GM23248 (cell line): ENCODE data around the gene FRMD5. TPM values are rescaled to one million over a fixed set of nuclear protein-coding genes. Genes with fewer than 3 reads are reported as not detected.
A peak's percentile ranks its signal among the peaks of the same experiment; 100 is the strongest.
"Not testable (repeated sequence)": the region's sequence is repeated elsewhere in the genome, so short reads cannot be mapped to it uniquely, and the experiment has no call there.

Source experiments
- DNase-seq: peaks from one replicate; pipeline ENCODE4 v3.0.0-alpha.2; 2015
- H2AFZ ChIP-seq: fragments of 200-600 bp; sonication (generic); 2 replicates; pipeline ENCODE4 v1.6.1; 2016; ENCODE audit warnings: antibody characterized with exemption
- H3F3A ChIP-seq: fragments of 200-600 bp; sonication (generic); 2 replicates; pipeline ENCODE4 v1.6.1; 2016; ENCODE audit warnings: mild to moderate bottlenecking, antibody characterized with exemption, mixed run types; ENCODE audit not compliant: insufficient read depth
- H3K27ac ChIP-seq: fragments of 200-600 bp; sonication (generic); 2 replicates; pipeline ENCODE4 v1.5.1; 2016; ENCODE audit warnings: mild to moderate bottlenecking
- H3K27me3 ChIP-seq: fragments of 200-600 bp; sonication (generic); replicated peaks from 2 replicates; pipeline ENCODE4 v1.6.1; 2016; ENCODE audit warnings: mild to moderate bottlenecking; ENCODE audit not compliant: insufficient read depth
- H3K36me3 ChIP-seq: fragments of 200-600 bp; sonication (generic); 2 replicates; pipeline ENCODE4 v1.6.1; 2016; ENCODE audit warnings: low read depth, mild to moderate bottlenecking
- H3K4me1 ChIP-seq: fragments of 200-600 bp; sonication (generic); 2 replicates; pipeline ENCODE4 v1.6.1; 2016; ENCODE audit warnings: mild to moderate bottlenecking; ENCODE audit not compliant: insufficient read depth
- H3K4me2 ChIP-seq: fragments of 200-600 bp; sonication (generic); one replicate; pipeline ENCODE4 v1.6.1; 2016; ENCODE audit warnings: mild to moderate bottlenecking; ENCODE audit not compliant: unreplicated experiment
- H3K4me3 ChIP-seq: fragments of 200-600 bp; sonication (generic); 2 replicates; pipeline ENCODE4 v1.5.1; 2016; ENCODE audit warnings: mild to moderate bottlenecking
- H3K79me2 ChIP-seq: fragments of 200-600 bp; sonication (generic); 2 replicates; pipeline ENCODE4 v1.6.1; 2016; ENCODE audit warnings: mild to moderate bottlenecking; ENCODE audit not compliant: insufficient read depth
- H3K9ac ChIP-seq: fragments of 200-600 bp; sonication (generic); 2 replicates; pipeline ENCODE4 v1.6.1; 2016; ENCODE audit warnings: mild to moderate bottlenecking
- H3K9me2 ChIP-seq: fragments of 200-600 bp; sonication (generic); 2 replicates; pipeline ENCODE4 v1.6.1; 2016; ENCODE audit warnings: mixed run types, mild to moderate bottlenecking, moderate library complexity; ENCODE audit not compliant: insufficient read depth
- H3K9me3 ChIP-seq: fragments of 200-600 bp; sonication (generic); one replicate; pipeline ENCODE4 v1.6.1; 2017; ENCODE audit warnings: low read depth
- H4K20me1 ChIP-seq: fragments of 200-600 bp; sonication (generic); 2 replicates; pipeline ENCODE4 v1.6.0; 2016; ENCODE audit not compliant: insufficient read depth
- EZH2 ChIP-seq: fragments of 200-600 bp; sonication (generic); IDR thresholded peaks from 2 replicates; pipeline ENCODE4 v1.6.1; 2018; ENCODE audit warnings: antibody characterized with exemption, mild to moderate bottlenecking; ENCODE audit not compliant: insufficient read depth, poor library complexity, severe bottlenecking
- EZH2phosphoT487 ChIP-seq: fragments of 200-600 bp; sonication (generic); IDR thresholded peaks from 2 replicates; pipeline ENCODE4 v1.6.1; 2018; ENCODE audit warnings: antibody characterized with exemption, moderate library complexity, mild to moderate bottlenecking, low read depth; ENCODE audit not compliant: insufficient read depth
- WGBS, 2 experiments: methylation state at CpG; one replicate each; pipeline ENCODE4 v1.1.6; 2015 to 2017; ENCODE audit warnings: low lambda C conversion rate in 2 of 2, low coverage in 1 of 2; ENCODE audit errors: missing lambda C conversion rate in 2 of 2; 5-methylcytosine and 5-hydroxymethylcytosine counted together
- in situ Hi-C: fragments of 300-500 bp; cut with MboI; formaldehyde crosslinking; loops from 2 replicates; pipeline ENCODE4 v1.15.0; 2020
- polyA plus RNA-seq: library from polyadenylated mRNA; unstranded; fragments of >200 nt; fragmentation: Nextera tagmentation; extraction: Ambion mirVana; gene quantifications from 2 replicates; pipeline ENCODE4 v1.2.1, GENCODE V29; 2016
- total RNA-seq: library from RNA; depleted of rRNA; stranded (reverse); fragments of >200 nt; shearing (Covaris generic); gene quantifications from 2 replicates; pipeline ENCODE4 v1.2.3, GENCODE V29; 2014

The FRMD5 gene
- total and polyA plus RNA-seq, 2 experiments from 2014 or later, result 0.65 to 2.9 TPM

DNA sequence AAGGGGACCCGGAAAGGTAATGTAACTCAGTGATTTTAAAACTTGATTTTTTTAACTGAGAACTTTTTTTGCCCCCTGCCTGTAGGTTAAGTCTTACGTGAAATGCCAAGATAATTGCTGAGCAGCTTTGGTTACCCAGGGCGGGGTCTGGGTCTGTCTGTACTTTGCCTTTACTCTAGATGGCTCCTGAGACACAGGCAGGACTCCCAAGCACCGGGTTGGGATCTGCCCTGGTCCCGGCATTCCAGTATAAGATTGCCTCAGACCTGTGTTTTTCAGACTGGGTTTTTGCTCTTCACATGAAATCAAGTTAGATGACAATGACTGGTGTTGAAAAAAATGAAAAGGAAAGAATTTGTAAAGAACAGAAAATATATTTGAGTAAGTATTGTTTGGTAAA, 328.0 kb downstream of the FRMD5 start:
- Histone ChIP-seq H2AFZ (no peak overlapping the region), H3F3A (no peaks in the 10 kb centered on the region), H3K4me1 (no peaks in the 10 kb centered on the region), H3K9ac (no peak overlapping the region), H4K20me1 (no peaks in the 10 kb centered on the region), H3K9me3 (no peaks in the 10 kb centered on the region), H3K9me2 (no peaks in the 10 kb centered on the region), H3K79me2 (no peaks in the 10 kb centered on the region), H3K27ac (no peak overlapping the region), H3K27me3 (no peaks in the 10 kb centered on the region), H3K4me3 (no peak overlapping the region), H3K36me3 (no peaks in the 10 kb centered on the region), H3K4me2 (no peak overlapping the region)
- in situ Hi-C loops, result no loop called here
- no peak for DNase-seq
- TF ChIP-seq EZH2phosphoT487 (no peak), EZH2 (no peak)
- 92 to 93% methylated on average over 5 of the region's 5 CpGs for WGBS, 2 experiments

DNA sequence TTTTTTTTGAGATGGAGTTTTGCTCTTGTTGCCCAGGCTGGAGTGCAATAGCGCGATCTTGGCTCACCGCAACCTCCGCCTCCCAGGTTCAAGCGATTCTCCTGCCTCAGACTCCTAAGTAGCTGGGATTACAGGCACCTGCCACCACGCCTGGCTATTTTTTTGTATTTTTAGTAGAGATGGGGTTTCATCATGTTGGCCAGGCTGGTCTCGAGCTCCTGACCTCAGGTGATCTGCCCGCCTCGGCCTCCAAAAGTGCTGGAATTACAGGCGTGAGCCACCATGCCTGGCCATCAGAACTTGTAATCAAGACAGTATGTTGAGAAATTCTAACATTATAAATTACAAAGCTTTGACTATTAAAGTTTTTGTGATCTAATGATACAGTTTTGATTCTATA, 328.4 kb downstream of the FRMD5 start:
- H3K27me3 ChIP-seq, H3K9ac ChIP-seq, H3F3A ChIP-seq, in situ Hi-C loops, DNase-seq, H3K36me3 ChIP-seq, H3K4me1 ChIP-seq, H4K20me1 ChIP-seq, H2AFZ ChIP-seq, H3K9me3 ChIP-seq, H3K4me3 ChIP-seq, H3K27ac ChIP-seq, H3K4me2 ChIP-seq, H3K79me2 ChIP-seq, H3K9me2 ChIP-seq: not testable (repeated sequence)
- WGBS, 2 experiments, result 94 to 100% methylated on average over 6 to 10 of the region's 10 CpGs

GRCh38 chr15:43859546-43859945, 335.5 kb downstream of the FRMD5 start:
- TF ChIP-seq EZH2 (no peak), EZH2phosphoT487 (no peak)
- H3F3A ChIP-seq, result no peaks in the 10 kb centered on the region
- no peaks in the 10 kb centered on the region for H3K9me3 ChIP-seq
- no peak overlapping the region for H3K9ac ChIP-seq
- H3K4me3 ChIP-seq, result no peak overlapping the region
- no peaks in the 10 kb centered on the region for H3K9me2 ChIP-seq
- no peaks in the 10 kb centered on the region for H4K20me1 ChIP-seq
- H3K4me1 ChIP-seq, result no peaks in the 10 kb centered on the region
- H3K4me2 ChIP-seq, result no peak overlapping the region
- H3K36me3 ChIP-seq, result no peaks in the 10 kb centered on the region
- DNase-seq, result no peak
- H2AFZ ChIP-seq, result no peak overlapping the region
- in situ Hi-C loops, result no loop called here
- H3K27me3 ChIP-seq, result no peaks in the 10 kb centered on the region
- H3K79me2 ChIP-seq, result no peaks in the 10 kb centered on the region
- H3K27ac ChIP-seq, result no peak overlapping the region
- 74% methylated on average over 4 of the region's 4 CpGs for WGBS, 2 experiments

DNA sequence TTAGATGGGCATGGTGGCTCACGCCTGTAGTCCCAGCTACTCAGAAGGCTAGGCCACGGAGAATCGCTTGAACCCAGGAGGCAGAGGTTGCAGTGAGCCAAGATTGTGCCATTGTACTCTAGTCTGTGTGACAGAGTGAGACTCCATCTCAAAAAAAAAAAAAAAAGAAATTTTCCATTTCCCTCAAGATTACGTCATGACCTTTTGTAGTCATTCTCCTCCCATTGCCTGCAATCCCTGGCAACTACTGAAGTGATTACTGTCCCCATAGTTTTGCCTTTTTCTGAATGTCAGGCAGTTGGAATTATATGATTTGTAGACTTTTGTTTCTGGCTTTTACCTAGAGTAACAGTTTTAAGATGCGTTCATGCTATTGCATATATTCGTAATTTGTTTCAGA, 340.3 kb downstream of the FRMD5 start:
- no peak overlapping the region for H3K4me2 ChIP-seq
- H3K36me3 ChIP-seq, result 0 out of 2 replicates have a peak, but pooled peaks cover 7% of the 10 kb centered on the region
- H4K20me1 ChIP-seq, result no peaks in the 10 kb centered on the region
- no peak overlapping the region for H3K4me3 ChIP-seq
- no peaks in the 10 kb centered on the region for H3F3A ChIP-seq
- H3K27ac ChIP-seq, result no peak overlapping the region
- WGBS, 2 experiments, result 95 to 98% methylated on average over 6 of the region's 6 CpGs
- H2AFZ ChIP-seq, result no peak overlapping the region
- no peak overlapping the region for H3K9ac ChIP-seq
- no peaks in the 10 kb centered on the region for H3K4me1 ChIP-seq
- no peaks in the 10 kb centered on the region for H3K9me2 ChIP-seq
- TF ChIP-seq EZH2, result no peak
- in situ Hi-C loops, result no loop called here
- peak; percentile 48 for DNase-seq
- H3K79me2 ChIP-seq, result no peaks in the 10 kb centered on the region
- no peaks in the 10 kb centered on the region for H3K9me3 ChIP-seq
- H3K27me3 ChIP-seq, result no peaks in the 10 kb centered on the region

- H3K9me2 ChIP-seq, result no peaks in the 10 kb centered on the region
- no peak for DNase-seq
- 97% methylated on average over 4 of the region's 4 CpGs for WGBS, 2 experiments
- H3K4me2 ChIP-seq, result no peak overlapping the region
- TF ChIP-seq EZH2phosphoT487 (no peak), EZH2 (no peak)
- in situ Hi-C loops, result no loop called here
- H3F3A ChIP-seq, result no peaks in the 10 kb centered on the region
- no peak overlapping the region for H3K9ac ChIP-seq
- no peaks in the 10 kb centered on the region for H3K27me3 ChIP-seq
- H4K20me1 ChIP-seq, result no peaks in the 10 kb centered on the region
- no peak overlapping the region for H3K27ac ChIP-seq
- H3K4me3 ChIP-seq, result no peak overlapping the region
- H2AFZ ChIP-seq, result no peak overlapping the region
- no peaks in the 10 kb centered on the region for H3K4me1 ChIP-seq
- H3K79me2 ChIP-seq, result no peaks in the 10 kb centered on the region
- H3K36me3 ChIP-seq, result 0 out of 2 replicates have a peak, but pooled peaks cover 7% of the 10 kb centered on the region
- no peaks in the 10 kb centered on the region for H3K9me3 ChIP-seq
Observed at GRCh38 chr15:43852607-43853006, 342.5 kb downstream of the FRMD5 start.
